Measurements from ENCODE around the gene HBD. TPM values are rescaled to one million over a fixed set of nuclear protein-coding genes. Genes with fewer than 3 reads are reported as not detected.

Gene HBD
- total and polyA plus RNA-seq, 9 of the 15 experiments (the other 6 are each of a cell fraction or from before 2014, with no cell fraction given) = 11.8 to 169 (median 36.0) TPM

DNA sequence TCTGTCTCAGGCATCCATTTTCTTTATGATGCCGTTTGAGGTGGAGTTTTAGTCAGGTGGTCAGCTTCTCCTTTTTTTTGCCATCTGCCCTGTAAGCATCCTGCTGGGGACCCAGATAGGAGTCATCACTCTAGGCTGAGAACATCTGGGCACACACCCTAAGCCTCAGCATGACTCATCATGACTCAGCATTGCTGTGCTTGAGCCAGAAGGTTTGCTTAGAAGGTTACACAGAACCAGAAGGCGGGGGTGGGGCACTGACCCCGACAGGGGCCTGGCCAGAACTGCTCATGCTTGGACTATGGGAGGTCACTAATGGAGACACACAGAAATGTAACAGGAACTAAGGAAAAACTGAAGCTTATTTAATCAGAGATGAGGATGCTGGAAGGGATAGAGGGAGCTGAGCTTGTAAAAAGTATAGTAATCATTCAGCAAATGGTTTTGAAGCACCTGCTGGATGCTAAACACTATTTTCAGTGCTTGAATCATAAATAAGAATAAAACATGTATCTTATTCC is 46.4 kb upstream of the HBD start (continued):
- TF ChIP-seq JUN (IDR thresholded peaks at IDR 0.05; ENCODE audit: borderline replicate concordance, low read depth, low read length) = peak; percentile 99
- TF ChIP-seq JUN (CRISPR knock-in tag; IDR thresholded peaks at IDR 0.05; ENCODE audit: borderline replicate concordance) = no peak; the same call in 1 of the 2 replicates
- TF ChIP-seq, protein P1, sequence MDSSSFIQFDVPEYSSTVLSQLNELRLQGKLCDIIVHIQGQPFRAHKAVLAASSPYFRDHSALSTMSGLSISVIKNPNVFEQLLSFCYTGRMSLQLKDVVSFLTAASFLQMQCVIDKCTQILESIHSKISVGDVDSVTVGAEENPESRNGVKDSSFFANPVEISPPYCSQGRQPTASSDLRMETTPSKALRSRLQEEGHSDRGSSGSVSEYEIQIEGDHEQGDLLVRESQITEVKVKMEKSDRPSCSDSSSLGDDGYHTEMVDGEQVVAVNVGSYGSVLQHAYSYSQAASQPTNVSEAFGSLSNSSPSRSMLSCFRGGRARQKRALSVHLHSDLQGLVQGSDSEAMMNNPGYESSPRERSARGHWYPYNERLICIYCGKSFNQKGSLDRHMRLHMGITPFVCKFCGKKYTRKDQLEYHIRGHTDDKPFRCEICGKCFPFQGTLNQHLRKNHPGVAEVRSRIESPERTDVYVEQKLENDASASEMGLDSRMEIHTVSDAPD (CRISPR knock-in tag; IDR thresholded peaks at IDR 0.05) = no peak
- 0 out of 2 replicates have a peak, but pooled peaks have one; percentile 15 for TF ChIP-seq ZNF586 (CRISPR knock-in tag; conservative IDR thresholded peaks at IDR 0.05)
- TF ChIP-seq CXXC5 (CRISPR knock-in tag; IDR thresholded peaks at IDR 0.05) = peak; percentile 86
- TF ChIP-seq ZNF75A (CRISPR knock-in tag; IDR thresholded peaks at IDR 0.05) = no peak
- no peak for TF ChIP-seq ZFPM2 (CRISPR knock-in tag; IDR thresholded peaks at IDR 0.05)
- TF ChIP-seq, protein P2, sequence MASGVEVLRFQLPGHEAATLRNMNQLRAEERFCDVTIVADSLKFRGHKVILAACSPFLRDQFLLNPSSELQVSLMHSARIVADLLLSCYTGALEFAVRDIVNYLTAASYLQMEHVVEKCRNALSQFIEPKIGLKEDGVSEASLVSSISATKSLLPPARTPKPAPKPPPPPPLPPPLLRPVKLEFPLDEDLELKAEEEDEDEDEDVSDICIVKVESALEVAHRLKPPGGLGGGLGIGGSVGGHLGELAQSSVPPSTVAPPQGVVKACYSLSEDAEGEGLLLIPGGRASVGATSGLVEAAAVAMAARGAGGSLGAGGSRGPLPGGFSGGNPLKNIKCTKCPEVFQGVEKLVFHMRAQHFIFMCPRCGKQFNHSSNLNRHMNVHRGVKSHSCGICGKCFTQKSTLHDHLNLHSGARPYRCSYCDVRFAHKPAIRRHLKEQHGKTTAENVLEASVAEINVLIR (CRISPR knock-in tag; IDR thresholded peaks at IDR 0.05) = peak; percentile 60; the same call in 1 of the 2 replicates
- no peak for TF ChIP-seq RBM17 (IDR thresholded peaks at IDR 0.05; ENCODE audit: borderline replicate concordance, low read depth, low read length)
- peak; percentile 98 for TF ChIP-seq TBL1XR1 (IDR thresholded peaks at IDR 0.05; ENCODE audit: low read length in 2 of 2)
- TF ChIP-seq RNF2 (IDR thresholded peaks at IDR 0.05) = peak; percentile 97
- TF ChIP-seq RBFOX2 (IDR thresholded peaks at IDR 0.05; ENCODE audit: low read depth, low read length) = no peak
- peak; percentile 96 for TF ChIP-seq ARNT (IDR thresholded peaks at IDR 0.05)
- no peak for TF ChIP-seq FOXK1 (CRISPR knock-in tag; IDR thresholded peaks at IDR 0.05; ENCODE audit: borderline replicate concordance)
- TF ChIP-seq, protein P3, sequence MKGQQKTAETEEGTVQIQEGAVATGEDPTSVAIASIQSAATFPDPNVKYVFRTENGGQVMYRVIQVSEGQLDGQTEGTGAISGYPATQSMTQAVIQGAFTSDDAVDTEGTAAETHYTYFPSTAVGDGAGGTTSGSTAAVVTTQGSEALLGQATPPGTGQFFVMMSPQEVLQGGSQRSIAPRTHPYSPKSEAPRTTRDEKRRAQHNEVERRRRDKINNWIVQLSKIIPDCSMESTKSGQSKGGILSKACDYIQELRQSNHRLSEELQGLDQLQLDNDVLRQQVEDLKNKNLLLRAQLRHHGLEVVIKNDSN (CRISPR knock-in tag; IDR thresholded peaks at IDR 0.05) = peak; percentile 69
- no peak for TF ChIP-seq GTF2E2 (tag; IDR thresholded peaks at IDR 0.05)
- TF ChIP-seq, protein P4, sequence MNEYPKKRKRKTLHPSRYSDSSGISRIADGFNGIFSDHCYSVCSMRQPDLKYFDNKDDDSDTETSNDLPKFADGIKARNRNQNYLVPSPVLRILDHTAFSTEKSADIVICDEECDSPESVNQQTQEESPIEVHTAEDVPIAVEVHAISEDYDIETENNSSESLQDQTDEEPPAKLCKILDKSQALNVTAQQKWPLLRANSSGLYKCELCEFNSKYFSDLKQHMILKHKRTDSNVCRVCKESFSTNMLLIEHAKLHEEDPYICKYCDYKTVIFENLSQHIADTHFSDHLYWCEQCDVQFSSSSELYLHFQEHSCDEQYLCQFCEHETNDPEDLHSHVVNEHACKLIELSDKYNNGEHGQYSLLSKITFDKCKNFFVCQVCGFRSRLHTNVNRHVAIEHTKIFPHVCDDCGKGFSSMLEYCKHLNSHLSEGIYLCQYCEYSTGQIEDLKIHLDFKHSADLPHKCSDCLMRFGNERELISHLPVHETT (CRISPR knock-in tag; conservative IDR thresholded peaks at IDR 0.05 in 1 of 2, IDR thresholded peaks at IDR 0.05 in 1 of 2) = peak in 1 of 2 experiments; percentile 97; a peak in 2 of 4 replicates
- TF ChIP-seq, protein P5, sequence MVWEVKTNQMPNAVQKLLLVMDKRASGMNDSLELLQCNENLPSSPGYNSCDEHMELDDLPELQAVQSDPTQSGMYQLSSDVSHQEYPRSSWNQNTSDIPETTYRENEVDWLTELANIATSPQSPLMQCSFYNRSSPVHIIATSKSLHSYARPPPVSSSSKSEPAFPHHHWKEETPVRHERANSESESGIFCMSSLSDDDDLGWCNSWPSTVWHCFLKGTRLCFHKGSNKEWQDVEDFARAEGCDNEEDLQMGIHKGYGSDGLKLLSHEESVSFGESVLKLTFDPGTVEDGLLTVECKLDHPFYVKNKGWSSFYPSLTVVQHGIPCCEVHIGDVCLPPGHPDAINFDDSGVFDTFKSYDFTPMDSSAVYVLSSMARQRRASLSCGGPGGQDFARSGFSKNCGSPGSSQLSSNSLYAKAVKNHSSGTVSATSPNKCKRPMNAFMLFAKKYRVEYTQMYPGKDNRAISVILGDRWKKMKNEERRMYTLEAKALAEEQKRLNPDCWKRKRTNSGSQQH (CRISPR knock-in tag; IDR thresholded peaks at IDR 0.05) = peak; percentile 75
- peak; percentile 96 for TF ChIP-seq ATF7 (IDR thresholded peaks at IDR 0.05)
- TF ChIP-seq ZNF175 (CRISPR knock-in tag; IDR thresholded peaks at IDR 0.05; ENCODE audit: low read depth) = peak; percentile 92
- TF ChIP-seq OTX1 (CRISPR knock-in tag; IDR thresholded peaks at IDR 0.05) = peak; percentile 73; the same call in 1 of the 2 replicates
- peak; percentile 85 for TF ChIP-seq ESRRA (IDR thresholded peaks at IDR 0.05; ENCODE audit: borderline replicate concordance, low read depth)

Data from K562 (cell line).